Stimulated activated naive CD4-positive, alpha-beta T cell treated with Interleukin-2 at 50 U/mL for 16 hours (primary cell): ENCODE measurements around the gene FBXO39.
"Not testable (repeated sequence)": the region's sequence is repeated elsewhere in the genome, so short reads cannot be mapped to it uniquely, and the experiment has no call there.

ENCODE experiments used
- DNase-seq: peaks from one replicate; lab custom pipeline; 2025; lab: John Stamatoyannopoulos, UW

FBXO39 gene

DNA sequence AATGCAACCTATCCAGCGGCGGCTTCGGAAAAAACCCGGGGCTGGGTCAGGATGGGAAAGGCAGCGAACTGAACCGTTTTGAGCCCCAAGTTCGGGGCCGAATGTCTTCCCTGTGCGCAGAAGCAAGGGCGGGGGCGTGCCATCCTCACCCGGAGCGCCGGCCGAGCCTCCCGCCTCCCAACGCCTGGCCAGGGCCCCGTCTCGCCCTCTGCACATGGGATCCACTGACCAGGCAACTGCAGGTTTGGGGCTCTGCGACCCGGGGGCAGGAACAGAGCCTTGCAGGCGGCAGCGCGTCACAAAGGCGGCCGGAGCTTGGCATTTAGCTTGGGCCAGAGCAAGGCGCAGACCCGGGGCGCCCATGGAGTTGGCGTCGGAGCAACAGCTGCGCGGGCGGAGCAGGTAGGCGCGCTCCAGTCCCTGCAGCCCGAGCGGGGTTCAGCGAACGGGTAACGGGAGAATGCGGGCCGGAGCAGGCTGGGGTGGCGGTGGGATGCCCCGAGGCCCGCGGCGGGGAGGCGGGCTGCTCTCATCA lies at the start of gene FBXO39:
TSS of gene FBXO39 (plus strand) at position 345 of the 535 bp plus-strand sequence. CDS start 3,654 bp downstream, outside the sequence.
- DNase-seq, result no peak

DNA sequence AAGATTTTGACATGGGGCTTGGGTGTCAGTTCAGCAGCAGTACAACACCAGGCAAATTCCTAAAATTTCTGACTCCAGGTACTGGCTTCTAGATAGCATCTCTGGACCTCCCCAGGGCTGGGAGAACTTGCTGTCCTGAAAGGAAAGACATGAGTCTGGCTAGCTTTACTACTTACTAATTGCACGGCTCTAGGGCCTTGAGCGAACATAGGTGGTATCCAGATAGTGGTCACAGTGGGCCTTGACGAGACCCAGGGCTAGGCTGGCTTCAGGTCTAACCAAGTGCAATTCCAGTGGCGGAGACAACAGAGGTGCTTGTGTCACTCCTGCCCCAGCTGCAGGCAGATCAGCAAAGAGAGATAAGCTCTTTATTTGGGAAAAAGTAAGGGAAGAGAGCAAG lies 46.5 kb upstream of the FBXO39 start:
- no peak for DNase-seq

DNA sequence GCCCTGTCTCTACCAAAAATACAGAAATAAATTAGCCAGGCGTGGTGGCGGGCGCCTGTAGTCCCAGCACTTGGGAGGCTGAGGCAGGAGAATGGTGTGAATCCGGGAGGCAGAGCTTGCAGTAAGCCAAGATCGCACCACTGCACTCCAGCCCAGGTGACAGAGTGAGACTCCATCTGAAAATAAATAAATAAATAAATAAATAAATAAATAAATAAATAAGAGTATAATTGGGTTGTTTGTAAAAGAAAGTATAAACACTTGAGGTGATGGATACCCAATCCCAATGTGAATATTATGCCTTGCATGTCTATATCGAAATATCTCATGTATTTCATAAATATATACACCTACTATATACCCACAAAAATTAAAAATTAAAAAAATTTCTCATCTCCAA lies 29.4 kb upstream of the FBXO39 start:
- not testable (repeated sequence) for DNase-seq

DNA sequence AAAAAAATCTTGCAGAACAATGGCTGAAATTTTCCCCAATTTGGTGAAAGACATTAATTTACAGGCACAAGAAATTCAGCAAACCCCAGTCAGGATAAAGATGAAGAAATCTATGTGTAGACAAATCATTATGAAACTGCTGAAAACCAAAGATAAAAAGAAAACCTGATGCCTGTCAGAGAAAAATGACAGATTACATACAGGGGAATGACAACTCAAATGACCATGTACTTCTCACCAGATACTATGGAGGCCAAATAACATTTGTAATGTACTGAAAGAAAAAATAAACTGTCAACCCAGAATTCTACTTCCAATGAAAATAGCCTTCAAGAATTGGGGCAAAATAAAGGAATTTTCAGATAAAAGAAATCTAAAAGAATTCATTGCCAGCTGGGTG lies 27.4 kb upstream of the FBXO39 start:
- no peak for DNase-seq

DNA sequence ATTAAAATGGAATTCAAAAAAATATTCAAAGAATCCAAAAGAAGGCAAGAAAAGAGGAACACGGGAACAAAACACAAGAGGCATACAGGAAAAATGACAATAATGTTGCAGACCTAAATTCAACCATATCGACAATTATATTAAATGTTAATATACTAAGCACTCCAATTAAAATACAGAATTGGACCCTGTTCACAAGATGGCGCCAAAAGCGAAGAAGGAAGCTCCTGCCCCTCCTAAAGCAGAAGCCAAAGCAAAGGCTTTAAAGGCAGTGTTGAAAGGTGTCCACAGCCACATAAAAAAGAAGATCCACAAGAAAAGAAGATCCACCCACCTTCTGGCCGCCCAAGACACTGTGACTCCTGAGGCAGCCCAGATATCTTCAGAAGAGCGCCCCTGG lies 26.5 kb upstream of the FBXO39 start:
- no peak for DNase-seq

DNA sequence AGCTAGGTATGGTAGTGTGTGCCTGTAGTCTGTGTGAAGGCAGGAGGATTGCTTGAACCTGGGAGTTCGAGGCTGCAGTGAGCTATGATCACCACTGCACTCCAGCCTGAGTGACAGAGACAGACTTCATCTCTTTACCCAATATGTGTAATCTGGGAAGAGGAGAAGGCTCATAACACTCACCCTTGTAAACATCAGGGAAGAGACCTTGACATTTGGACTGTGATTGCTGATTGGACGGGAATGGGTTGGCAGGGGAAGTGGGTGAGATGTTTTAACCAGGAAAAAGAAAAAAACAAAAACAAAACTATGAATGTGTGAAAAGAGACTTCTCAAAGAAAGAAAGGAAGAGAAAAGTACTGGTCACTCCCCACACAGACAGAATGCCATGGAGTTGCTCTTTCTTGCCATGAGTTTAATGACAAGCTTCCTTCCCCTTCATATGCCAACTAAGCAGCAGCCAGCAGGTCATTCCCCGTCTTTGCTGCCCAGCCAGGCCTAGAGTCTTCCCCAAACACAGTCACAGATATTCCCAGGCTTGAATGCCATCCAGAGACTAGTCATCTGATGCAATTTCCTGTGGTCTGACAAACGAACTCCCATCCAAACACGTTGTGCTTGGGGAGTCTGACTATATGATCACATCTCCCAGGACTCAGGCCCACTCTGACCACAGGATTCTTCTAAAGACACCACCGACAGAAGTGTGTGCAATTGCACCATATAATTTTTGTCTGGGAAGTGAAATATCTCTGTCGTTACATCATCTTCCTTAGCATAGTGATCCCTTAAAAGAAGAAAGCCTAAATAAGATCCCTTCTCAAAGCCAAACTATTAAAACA lies 23.7 kb upstream of the FBXO39 start:
- no peak for DNase-seq

DNA sequence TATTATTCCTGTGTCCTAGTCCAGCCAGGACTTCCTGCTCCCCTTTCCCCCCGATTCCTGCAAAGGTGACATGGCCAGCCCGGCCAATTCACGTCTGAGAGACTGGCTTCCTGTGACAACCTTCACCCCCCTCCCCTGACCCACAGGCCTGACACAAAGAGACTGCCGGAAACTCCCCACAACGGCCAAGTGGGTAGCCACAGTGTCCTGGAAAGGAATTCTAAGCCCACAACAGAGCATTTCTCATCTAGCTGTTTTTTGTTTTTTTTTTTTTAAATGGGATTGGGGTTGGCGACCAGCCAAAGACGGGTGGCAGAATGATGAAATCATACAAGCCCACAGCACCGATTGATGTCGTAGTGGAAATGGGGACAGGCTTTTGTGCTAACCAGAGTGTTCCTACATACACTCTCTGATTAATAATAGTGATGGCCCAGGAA lies 23.0 kb upstream of the FBXO39 start:
- no peak for DNase-seq

DNA sequence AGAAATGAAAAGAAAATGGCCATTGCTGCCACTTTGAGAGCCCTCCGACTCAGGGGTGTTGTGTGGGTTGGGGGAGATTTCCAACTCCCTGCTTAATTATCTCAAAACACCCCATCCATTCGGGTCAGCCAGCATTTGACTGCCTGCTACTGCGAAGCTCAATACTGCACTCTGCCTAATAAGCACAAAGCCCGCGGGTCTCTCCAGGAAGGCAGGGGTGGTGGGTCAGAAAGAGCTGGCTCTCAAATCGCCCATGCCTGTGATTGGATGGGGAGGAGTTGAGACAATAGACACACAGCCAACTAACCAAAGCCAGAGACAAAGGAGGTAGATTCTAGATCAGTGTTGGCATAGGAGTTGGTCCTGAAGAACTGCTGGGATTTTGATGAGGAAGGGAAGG lies 22.5 kb upstream of the FBXO39 start:
- no peak for DNase-seq

DNA sequence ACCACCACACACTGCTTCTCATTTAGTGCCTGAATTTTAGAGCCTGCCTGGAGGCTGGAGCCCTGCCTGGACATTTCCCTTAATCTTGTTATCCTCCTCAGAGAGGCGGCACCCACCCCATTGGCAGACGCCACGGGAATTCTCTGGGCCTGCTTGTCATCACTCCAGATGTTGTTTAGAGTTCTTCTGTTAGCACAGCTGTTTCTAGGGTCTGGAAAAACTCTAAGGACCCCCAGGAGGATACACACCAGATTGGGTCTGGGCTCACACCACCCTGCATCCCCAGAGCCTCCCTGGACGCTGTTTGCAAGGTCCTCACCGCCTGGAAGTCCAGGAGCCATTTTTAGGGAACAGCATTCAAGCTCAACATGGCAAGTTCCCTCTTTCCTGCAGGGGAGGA lies 20.7 kb upstream of the FBXO39 start:
- no peak for DNase-seq

DNA sequence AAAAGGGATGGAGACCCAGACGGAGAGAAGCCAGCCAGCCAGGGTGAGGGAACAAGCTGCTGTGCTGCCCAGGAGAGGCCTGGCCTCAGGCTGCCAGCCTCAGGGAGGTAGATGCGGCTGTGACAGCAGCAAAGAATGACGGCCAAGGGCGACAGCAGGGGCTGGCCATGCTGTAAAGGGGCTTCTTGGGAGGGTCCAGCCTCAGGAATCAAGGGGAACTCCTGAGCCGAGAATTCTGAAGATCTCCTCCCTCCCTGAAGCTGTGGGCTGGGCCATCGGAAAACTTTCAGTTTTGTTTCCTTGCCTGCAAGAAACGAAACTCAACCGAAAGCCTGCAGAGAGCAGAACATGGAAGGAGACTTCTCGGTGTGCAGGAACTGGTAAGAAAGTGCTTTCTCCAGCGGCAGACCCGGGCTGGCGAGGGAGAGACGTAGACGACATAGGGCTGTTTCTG lies 20.3 kb upstream of the FBXO39 start, which contains the start of gene XAF1:
TSS of gene XAF1 (plus strand) at position 316 of the 454 bp plus-strand sequence. CDS start at position 349, 33 bp downstream.
- DNase-seq, result no peak

DNA sequence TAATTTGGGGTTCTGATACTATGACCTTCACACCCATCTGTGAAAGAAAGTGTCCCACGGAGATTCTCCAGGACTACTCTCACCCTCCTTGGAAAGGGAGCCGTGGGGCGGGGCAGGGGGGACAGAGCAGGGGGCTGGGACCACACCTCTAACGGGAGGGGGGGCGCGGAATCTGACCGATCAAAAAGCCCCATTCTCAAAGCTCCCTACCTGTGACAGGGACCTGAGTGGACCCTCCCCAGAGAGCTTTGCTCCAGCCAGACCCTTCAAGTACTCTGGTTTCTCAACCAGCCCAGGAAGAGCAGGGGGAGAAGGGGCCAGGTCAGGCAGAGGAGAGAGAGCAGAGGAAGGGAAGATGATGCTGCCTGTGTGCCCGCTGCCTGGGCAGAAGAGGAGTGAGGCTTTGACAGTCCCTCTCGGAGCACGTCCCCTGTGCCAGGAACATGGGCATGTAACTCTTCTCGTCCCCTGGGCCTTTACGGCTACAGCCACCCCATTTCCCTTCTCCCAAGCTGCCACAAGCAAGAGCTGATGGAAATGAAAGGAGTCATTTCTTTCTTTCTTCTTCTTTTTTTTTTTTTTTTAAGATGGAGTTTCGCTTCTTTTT lies 19.5 kb upstream of the FBXO39 start:
- no peak for DNase-seq

DNA sequence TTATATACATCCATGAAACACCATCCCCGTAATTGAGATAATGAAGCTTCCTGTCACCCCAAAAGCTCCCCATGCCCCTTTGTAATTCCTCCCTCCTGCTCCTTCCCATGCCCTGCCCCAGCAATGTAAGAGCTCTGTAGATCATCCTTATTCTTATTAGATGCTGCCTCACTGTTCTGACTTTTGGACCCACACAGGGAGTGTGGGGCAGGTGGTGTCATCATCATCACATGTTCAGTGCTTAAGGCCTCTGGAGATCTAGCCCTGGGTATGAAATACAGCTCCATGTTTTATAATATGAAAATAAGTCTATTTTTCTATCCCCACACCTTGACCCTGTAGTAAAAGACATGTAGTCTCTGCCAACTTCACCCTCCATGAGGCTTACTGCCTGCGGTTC lies 18.3 kb upstream of the FBXO39 start:
- DNase-seq, result no peak

DNA sequence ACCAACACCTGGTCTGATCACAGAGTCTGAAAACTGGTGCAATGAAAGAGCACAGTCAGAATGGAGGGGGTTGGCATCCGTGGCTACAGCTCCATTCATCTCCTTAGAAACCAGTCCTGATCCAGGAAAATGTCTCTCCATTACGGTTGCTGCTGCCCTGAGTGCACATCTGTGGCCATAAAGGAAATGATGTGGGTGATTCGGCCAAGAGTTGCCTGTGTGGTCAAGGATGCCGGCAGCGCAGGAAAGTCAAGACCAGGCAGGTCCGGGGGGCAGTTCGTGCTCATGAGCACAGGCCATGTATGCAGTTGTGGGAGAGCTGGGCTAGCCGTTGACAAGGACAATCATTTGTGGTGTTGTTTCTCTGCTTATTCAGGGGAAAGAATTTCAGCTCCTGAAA lies 14.2 kb upstream of the FBXO39 start:
- DNase-seq, result no peak

DNA sequence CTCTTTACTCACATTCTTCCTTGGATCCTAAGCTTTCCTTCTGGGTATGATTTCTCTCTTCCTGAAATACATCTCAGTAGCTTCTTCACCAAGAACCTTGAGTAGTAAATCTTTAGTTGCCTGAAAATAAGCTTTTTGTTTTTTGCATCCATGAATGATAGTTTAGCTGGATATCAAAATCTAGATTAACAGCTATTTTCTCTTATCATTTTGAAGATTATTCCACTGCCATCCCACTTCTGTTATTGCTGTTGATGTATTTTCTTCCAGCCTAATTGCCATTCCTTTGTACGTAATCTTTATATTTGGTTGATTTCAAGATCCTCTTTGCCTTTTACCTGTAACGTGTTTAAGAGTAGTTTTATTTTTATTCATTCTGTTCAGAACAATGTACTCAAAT lies 7.6 kb upstream of the FBXO39 start:
- DNase-seq, result no peak

DNA sequence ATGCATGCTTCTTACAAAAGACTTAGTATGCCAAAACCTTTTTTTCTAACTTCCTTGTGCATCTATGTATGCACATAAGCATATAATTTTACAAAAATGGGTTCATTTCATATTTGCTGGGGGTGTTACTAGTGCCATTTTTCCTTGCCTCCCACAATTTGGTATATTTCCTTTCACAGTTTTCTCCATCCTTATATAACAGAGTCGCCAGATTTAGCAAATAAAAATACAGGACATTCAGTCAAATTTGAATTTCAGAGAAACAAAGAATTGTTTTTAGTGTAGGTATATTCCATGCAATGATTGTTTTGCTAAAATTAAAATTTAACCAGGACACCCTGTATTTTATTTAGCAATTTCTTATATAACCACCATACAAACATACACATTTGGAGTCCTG lies 4.0 kb upstream of the FBXO39 start:
- DNase-seq, result no peak

DNA sequence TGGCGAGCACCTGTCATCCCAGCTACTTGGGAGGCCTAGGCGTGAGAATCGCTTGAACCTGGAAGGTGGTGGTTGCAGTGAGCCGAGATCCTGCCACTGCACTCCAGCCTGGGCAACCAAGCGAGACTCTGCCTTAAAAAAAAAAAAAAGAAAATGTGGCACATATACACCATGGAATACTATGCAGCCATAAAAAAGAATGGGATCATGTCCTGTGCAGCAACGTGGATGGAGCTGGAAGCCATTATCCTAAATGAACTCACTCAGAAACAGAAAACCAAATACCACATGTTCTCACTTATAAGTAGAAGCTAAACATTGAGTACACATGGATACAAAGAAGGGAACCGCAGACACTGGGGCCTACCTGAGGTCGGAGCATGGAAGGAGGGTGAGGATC lies 1.1 kb upstream of the FBXO39 start:
- DNase-seq, result not testable (repeated sequence)

DNA sequence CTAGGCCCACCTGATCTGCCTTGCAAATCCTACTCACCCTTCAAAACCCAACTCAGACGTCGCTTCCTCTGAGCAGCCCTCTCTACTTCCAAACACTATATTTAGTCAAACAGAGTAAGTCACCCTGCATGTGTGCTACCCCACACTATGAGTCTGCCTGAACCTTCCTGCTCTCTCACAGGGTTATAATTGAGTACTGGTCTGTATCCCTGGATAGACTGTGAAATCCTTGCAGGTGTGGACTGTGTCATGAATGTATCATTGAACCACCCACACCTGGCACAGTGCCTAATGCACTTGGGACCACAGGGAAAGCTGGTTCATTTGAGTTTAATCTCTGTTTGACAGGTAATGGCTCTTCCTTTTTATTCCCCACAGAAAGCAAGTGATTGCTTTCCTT lies 3.4 kb downstream of the FBXO39 start:
- DNase-seq, result no peak

DNA sequence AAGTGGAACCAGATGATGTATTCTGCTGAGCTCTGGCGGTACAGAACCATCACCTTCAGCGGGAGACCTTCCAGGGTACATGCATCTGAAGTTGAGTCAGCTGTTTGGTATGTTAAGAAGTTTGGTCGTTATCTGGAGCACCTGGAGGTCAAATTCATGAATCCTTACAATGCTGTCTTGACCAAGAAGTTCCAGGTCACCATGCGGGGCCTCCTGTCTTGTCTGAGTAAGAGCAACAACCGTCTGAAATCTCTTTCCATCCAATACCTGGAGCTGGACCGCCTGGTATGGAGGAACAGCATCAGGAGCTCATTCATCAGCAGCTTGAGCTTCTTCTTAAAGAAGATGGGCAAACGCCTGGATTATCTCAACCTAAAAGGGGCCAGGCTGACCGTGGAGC lies 4.0 kb downstream of the FBXO39 start:
- no peak for DNase-seq

DNA sequence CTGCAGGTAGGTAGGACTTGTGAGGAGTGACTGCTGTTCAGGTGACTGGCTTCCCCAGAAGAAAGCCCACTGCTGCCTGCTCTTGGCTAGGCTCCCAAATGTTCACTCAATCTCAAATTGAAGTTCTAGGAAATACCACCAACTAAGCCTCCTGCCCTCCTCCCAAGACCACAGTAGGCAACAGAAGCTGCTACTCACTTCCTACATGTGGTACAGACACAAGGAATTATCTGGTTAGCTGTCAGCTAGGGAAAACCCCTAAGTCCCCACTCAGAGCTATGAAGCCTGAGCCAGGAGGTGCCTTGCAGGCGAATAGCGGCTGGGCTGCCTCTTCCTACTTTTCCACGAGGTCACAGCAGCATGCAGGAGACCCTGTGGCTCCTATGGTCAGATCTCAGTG lies 4.9 kb downstream of the FBXO39 start:
- DNase-seq, result no peak

DNA sequence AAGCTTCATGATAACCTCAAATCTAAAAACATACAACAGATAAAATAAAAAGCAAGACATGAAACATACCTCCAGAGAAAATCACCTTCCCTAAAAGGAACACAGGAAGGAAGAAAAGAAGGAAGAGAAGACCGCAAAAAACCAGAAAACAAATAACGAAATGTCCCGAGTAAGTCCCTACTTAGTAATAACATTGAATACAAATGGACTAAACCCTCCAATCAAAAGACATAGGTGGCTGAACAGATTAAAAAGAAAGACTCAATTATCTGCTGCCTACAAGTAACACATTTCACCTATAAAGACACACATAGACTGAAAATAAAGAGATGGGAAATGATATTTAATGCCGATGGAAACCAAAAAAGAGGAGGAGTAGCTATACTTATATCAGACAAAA lies 6.2 kb downstream of the FBXO39 start:
- DNase-seq, result no peak

DNA sequence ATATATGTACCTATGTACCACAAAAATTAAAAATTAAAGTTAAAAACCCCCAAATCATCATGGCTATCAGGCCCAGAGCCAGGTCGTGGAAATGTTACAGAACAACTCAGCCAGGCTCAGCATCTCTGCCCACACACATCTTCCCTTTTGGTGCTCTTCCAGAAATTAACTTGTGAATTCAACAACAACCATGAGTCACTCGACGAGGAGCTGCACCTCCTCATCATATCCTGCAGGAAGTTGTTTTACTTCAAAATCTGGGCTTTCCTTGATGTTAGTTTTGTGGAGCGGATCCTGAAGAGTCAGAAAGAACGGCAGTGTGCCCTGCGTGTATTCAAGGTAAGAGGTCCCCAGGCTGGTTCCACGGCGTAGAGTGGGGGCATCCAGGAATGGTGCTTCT lies 10.6 kb downstream of the FBXO39 start:
- no peak for DNase-seq

DNA sequence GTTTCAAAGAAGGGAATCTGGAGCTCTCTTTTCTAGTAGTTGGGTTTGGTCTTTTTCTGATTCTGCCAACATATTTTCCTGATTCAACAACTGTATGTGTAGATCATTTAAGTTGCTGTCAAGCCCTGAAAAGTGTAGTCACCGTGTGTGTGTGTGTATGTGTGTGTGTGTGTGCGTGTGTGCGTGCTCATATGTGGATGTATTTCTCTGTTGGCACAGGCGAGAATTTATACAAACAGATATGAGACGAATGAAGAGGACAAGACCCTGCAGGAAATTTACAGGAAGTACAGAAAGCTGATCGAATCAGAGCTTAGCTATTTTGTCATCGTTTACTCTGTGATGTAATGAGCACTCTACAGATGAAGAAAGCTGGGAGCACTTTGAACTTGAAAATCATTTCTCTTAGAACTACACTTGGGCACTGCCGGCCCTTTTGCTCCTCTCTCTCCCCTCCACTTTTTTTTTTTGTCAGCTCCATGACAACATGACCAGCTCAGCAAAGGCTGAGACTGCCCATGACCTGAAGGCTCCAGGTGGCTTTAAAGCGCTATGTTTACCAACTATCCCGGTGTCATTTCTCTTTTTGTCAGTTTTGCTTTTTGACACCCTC lies 11.2 kb downstream of the FBXO39 start:
- DNase-seq, result no peak

DNA sequence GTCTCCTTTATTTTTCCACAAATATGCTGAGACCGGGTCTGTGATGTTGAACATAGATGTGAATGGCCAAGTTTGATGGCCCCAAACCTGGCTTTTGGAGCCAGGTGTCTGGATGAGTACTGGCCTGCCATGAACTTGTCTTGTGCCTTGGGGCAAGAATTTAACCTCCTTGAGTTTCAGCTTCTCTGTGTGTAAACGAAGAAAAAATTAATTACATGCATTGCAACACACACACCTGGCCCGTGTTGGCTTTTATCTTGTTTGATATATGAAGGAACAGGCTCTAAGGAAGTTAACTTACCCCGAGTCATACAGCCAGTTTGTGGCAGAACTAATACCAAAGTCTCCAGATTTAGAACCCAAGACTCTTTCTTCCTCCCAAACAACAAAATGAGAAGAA lies 13.1 kb downstream of the FBXO39 start:
- DNase-seq, result no peak
